Smooth muscle cell (in vitro differentiated cells): ENCODE results near the gene CLSTN1. TPM values are rescaled to one million over a fixed set of nuclear protein-coding genes. Genes with fewer than 3 reads are reported as not detected.
A peak's percentile ranks its signal among the peaks of the same experiment; 100 is the strongest.

ENCODE experiments used
- DNase-seq: peaks from one replicate; lab custom pipeline; 2025; ENCODE audit not compliant: unreplicated experiment; lab: John Stamatoyannopoulos, UW
- H2AFZ ChIP-seq: fragments of 200-600 bp; sonication (generic); 2 replicates; pipeline ENCODE4 v1.6.0; 2016; ENCODE audit warnings: antibody characterized with exemption, low read depth, mild to moderate bottlenecking
- H3F3A ChIP-seq: fragments of 200-600 bp; sonication (generic); 2 replicates; pipeline ENCODE4 v1.6.0; 2017; ENCODE audit warnings: antibody characterized with exemption, low read depth
- H3K27ac ChIP-seq: fragments of 200-600 bp; sonication (generic); 2 replicates; pipeline ENCODE4 v1.5.1; 2016; ENCODE audit warnings: low read depth, mild to moderate bottlenecking
- H3K27me3 ChIP-seq: fragments of 200-600 bp; sonication (generic); 2 replicates; pipeline ENCODE4 v1.6.1; 2016; ENCODE audit warnings: low read depth, mild to moderate bottlenecking
- H3K36me3 ChIP-seq: fragments of 200-600 bp; sonication (generic); 2 replicates; pipeline ENCODE4 v1.5.1; 2016; ENCODE audit warnings: low read depth
- H3K4me1 ChIP-seq: fragments of 200-600 bp; sonication (generic); 2 replicates; pipeline ENCODE4 v1.5.1; 2016; ENCODE audit warnings: low read depth
- H3K4me2 ChIP-seq: fragments of 200-600 bp; sonication (generic); 2 replicates; pipeline ENCODE4 v1.6.0; 2016; ENCODE audit warnings: mild to moderate bottlenecking
- H3K4me3 ChIP-seq: fragments of 200-600 bp; sonication (generic); 2 replicates; pipeline ENCODE4 v1.5.1; 2016; ENCODE audit warnings: mild to moderate bottlenecking
- H3K79me2 ChIP-seq: fragments of 200-600 bp; sonication (generic); 2 replicates; pipeline ENCODE4 v1.6.0; 2016; ENCODE audit warnings: low read depth, mild to moderate bottlenecking
- H3K9ac ChIP-seq: fragments of 200-600 bp; sonication (generic); 2 replicates; pipeline ENCODE4 v1.6.0; 2016; ENCODE audit warnings: low read depth
- H3K9me3 ChIP-seq: fragments of 200-600 bp; sonication (generic); replicated peaks from 2 replicates; pipeline ENCODE4 v1.5.1; 2016; ENCODE audit warnings: low read depth
- H4K20me1 ChIP-seq: fragments of 200-600 bp; sonication (generic); 2 replicates; pipeline ENCODE4 v1.6.0; 2016; ENCODE audit warnings: low read depth
- CTCF ChIP-seq: fragments of 200-600 bp; sonication (generic); IDR thresholded peaks from 2 replicates; pipeline ENCODE4 v1.5.1; 2017; ENCODE audit warnings: borderline replicate concordance, mild to moderate bottlenecking, antibody characterized with exemption; ENCODE audit not compliant: insufficient read depth, poor library complexity, severe bottlenecking
- WGBS: methylation state at CpG from one replicate; pipeline ENCODE4 v1.1.7; 2016; ENCODE audit warnings: low lambda C conversion rate; 5-methylcytosine and 5-hydroxymethylcytosine counted together
- polyA plus RNA-seq: library from polyadenylated mRNA; unstranded; fragments of >200 nt; fragmentation: Nextera tagmentation; extraction: Ambion mirVana; gene quantifications from 2 replicates; pipeline ENCODE4 v1.2.1, GENCODE V29; 2016
- total RNA-seq: library from RNA; depleted of rRNA; stranded (reverse); fragments of >200 nt; gene quantifications from 2 replicates; pipeline ENCODE4 v1.2.3, GENCODE V29; 2014

Gene CLSTN1
- total and polyA plus RNA-seq, 2 experiments from 2014 or later = 51.3 to 83.5 TPM

GRCh38 chr1:9827558-9828185, 3.9 kb upstream of the CLSTN1 start:
- H3K27me3 ChIP-seq = no peaks in the 10 kb centered on the region
- peaks cover 10% of the 10 kb centered on the region for H3K4me1 ChIP-seq
- H3F3A ChIP-seq = peaks cover 29% of the 10 kb centered on the region
- H3K9ac ChIP-seq = no peak overlapping the region
- 73% methylated on average over 24 of the region's 24 CpGs for WGBS
- H4K20me1 ChIP-seq = peaks cover 6% of the 10 kb centered on the region
- H3K79me2 ChIP-seq = no peaks in the 10 kb centered on the region
- H3K36me3 ChIP-seq = no peaks in the 10 kb centered on the region
- H3K4me2 ChIP-seq = no peak overlapping the region
- H3K9me3 ChIP-seq = no peaks in the 10 kb centered on the region
- H3K4me3 ChIP-seq = no peak overlapping the region
- DNase-seq = no peak
- no peak overlapping the region for H3K27ac ChIP-seq
- H2AFZ ChIP-seq = no peak overlapping the region
- TF ChIP-seq CTCF = peak; percentile 28

- Histone ChIP-seq H3K36me3 (no peaks in the 10 kb centered on the region), H3K4me2 (no peak overlapping the region), H4K20me1 (peaks cover 16% of the 10 kb centered on the region), H3K27ac (no peak overlapping the region), H3F3A (peaks cover 35% of the 10 kb centered on the region), H3K9me3 (no peaks in the 10 kb centered on the region), H3K27me3 (no peaks in the 10 kb centered on the region), H3K4me3 (no peak overlapping the region), H3K4me1 (peaks cover 21% of the 10 kb centered on the region), H3K79me2 (peaks cover 10% of the 10 kb centered on the region), H2AFZ (no peak overlapping the region), H3K9ac (no peak overlapping the region)
- 89% methylated on average over 3 of the region's 3 CpGs for WGBS
- TF ChIP-seq CTCF = no peak
- DNase-seq = no peak
These were observed 2.9 kb upstream of the CLSTN1 start for GRCh38 chr1:9826616-9827015.

GRCh38 chr1:9826087-9826486, 2.3 kb upstream of the CLSTN1 start:
- peaks cover 15% of the 10 kb centered on the region for H3K79me2 ChIP-seq
- peak overlapping the region; percentile 74 for H3K27ac ChIP-seq
- H3K27me3 ChIP-seq = no peaks in the 10 kb centered on the region
- peak overlapping the region; percentile 31 for H3K4me2 ChIP-seq
- no peaks in the 10 kb centered on the region for H3K9me3 ChIP-seq
- TF ChIP-seq CTCF = no peak
- peaks cover 22% of the 10 kb centered on the region for H4K20me1 ChIP-seq
- H3K36me3 ChIP-seq = no peaks in the 10 kb centered on the region
- no peak overlapping the region for H3K9ac ChIP-seq
- DNase-seq = no peak
- H2AFZ ChIP-seq = no peak overlapping the region
- WGBS = 92% methylated on average over 3 of the region's 3 CpGs
- no peak overlapping the region for H3K4me3 ChIP-seq
- H3K4me1 ChIP-seq = peaks cover 26% of the 10 kb centered on the region
- peaks cover 35% of the 10 kb centered on the region for H3F3A ChIP-seq
